IMR-90 (cell line): ENCODE results near the gene MACIR. TPM values are rescaled to one million over a fixed set of nuclear protein-coding genes. Genes with fewer than 3 reads are reported as not detected.

Source experiments
- ATAC-seq: fragments of 200-7000 bp; cut with Tn5 transposase; 2 replicates; pipeline ENCODE4 v1.9.1; 2020; ENCODE audit warnings: low read depth, mild to moderate bottlenecking, moderate library complexity
- BruUV-seq: library from RNA; stranded (reverse); fragments of 400-500 nt; replicated peaks from 2 replicates; lab custom pipeline; 2021; lab: Mats Ljungman, UMichigan
- CTCF ChIA-PET: fragments of 300-600 bp; formaldehyde crosslinking; extraction: SDS; loops from one replicate; lab custom pipeline; 2021; ENCODE audit warnings: antibody characterized with exemption; lab: Yijun Ruan, JAX
- POLR2A ChIA-PET: fragments of 300-600 bp; sonication (Branson Sonifier 250); formaldehyde crosslinking; loops from one replicate; lab custom pipeline; 2022; ENCODE audit warnings: antibody characterized with exemption; ENCODE audit not compliant: unreplicated experiment; lab: Charles Lee
- DNase-seq: peaks from one replicate; pipeline ENCODE4 v3.0.0; 2013
- H2AFZ ChIP-seq: replicated peaks from 2 replicates; pipeline ENCODE3; 2013; ENCODE audit warnings: low read length, mild to moderate bottlenecking; ENCODE audit not compliant: poor library complexity
- H2AK5ac ChIP-seq: 2 replicates; pipeline ENCODE4 v1.6.1; 2013; ENCODE audit warnings: low read depth, low read length, inconsistent platforms
- H2AK9ac ChIP-seq: replicated peaks from 2 replicates; pipeline ENCODE3; 2013; ENCODE audit warnings: mild to moderate bottlenecking, low read depth, low read length, moderate library complexity; ENCODE audit not compliant: poor library complexity
- H2BK120ac ChIP-seq: 2 replicates; pipeline ENCODE4 v1.6.1; 2013; ENCODE audit warnings: low read depth, low read length, inconsistent platforms
- H2BK15ac ChIP-seq: 3 replicates; pipeline ENCODE4 v1.6.1; 2013; ENCODE audit warnings: low read depth, low read length, inconsistent platforms
- H2BK20ac ChIP-seq: 2 replicates; pipeline ENCODE4 v1.6.1; 2013; ENCODE audit warnings: low read depth, mild to moderate bottlenecking, inconsistent platforms, low read length, moderate library complexity
- H2BK5ac ChIP-seq: 2 replicates; pipeline ENCODE4 v1.6.1; 2013; ENCODE audit warnings: mild to moderate bottlenecking, low read depth, low read length, inconsistent platforms; ENCODE audit not compliant: poor library complexity, severe bottlenecking
- H3K14ac ChIP-seq: replicated peaks from 2 replicates; pipeline ENCODE4 v1.6.1; 2013; ENCODE audit warnings: low read depth, low read length, inconsistent platforms
- H3K18ac ChIP-seq: 2 replicates; pipeline ENCODE4 v1.6.1; 2013; ENCODE audit warnings: low read depth, low read length, control low read depth
- H3K23ac ChIP-seq: 2 replicates; pipeline ENCODE4 v1.6.1; 2013; ENCODE audit warnings: low read depth, low read length, inconsistent platforms
- H3K27ac ChIP-seq: 2 replicates; pipeline ENCODE4 v1.5.1; 2013; ENCODE audit warnings: mild to moderate bottlenecking, control low read depth, low read length; ENCODE audit not compliant: insufficient read depth
- H3K27me3 ChIP-seq: 2 replicates; pipeline ENCODE4 v1.6.1; 2013; ENCODE audit warnings: low read length; ENCODE audit not compliant: control insufficient read depth, insufficient read depth
- H3K36me3 ChIP-seq: 2 replicates; pipeline ENCODE4 v1.6.1; 2013; ENCODE audit warnings: low read length, mixed read lengths; ENCODE audit not compliant: control insufficient read depth, insufficient read depth
- H3K4ac ChIP-seq: 2 replicates; pipeline ENCODE4 v1.6.1; 2013; ENCODE audit warnings: low read depth, low read length, inconsistent platforms
- H3K4me1 ChIP-seq: 2 replicates; pipeline ENCODE4 v1.6.1; 2013; ENCODE audit warnings: low read length, mixed read lengths; ENCODE audit not compliant: control insufficient read depth, insufficient read depth
- H3K4me2 ChIP-seq: 2 replicates; pipeline ENCODE4 v1.6.1; 2013; ENCODE audit warnings: low read depth, mild to moderate bottlenecking, control low read depth, low read length, moderate library complexity
- H3K4me3 ChIP-seq: 2 replicates; pipeline ENCODE4 v1.5.1; 2013; ENCODE audit warnings: low read depth, mild to moderate bottlenecking, control low read depth, low read length, moderate library complexity; ENCODE audit not compliant: insufficient read depth
- H3K56ac ChIP-seq: 2 replicates; pipeline ENCODE4 v1.6.1; 2013; ENCODE audit warnings: low read length, inconsistent platforms; ENCODE audit not compliant: insufficient read depth; ENCODE audit errors: extremely low read depth
- H3K79me1 ChIP-seq, 2 experiments: 2 replicates each; pipeline ENCODE4 v1.6.1; 2013; ENCODE audit warnings: low read length in 2 of 2, inconsistent platforms in 1 of 2, low read depth in 1 of 2
- H3K9ac ChIP-seq: 2 replicates; pipeline ENCODE4 v1.6.1; 2013; ENCODE audit warnings: low read depth, low read length, control low read depth
- H3K9me1 ChIP-seq: 2 replicates; pipeline ENCODE4 v1.6.1; 2013; ENCODE audit warnings: low read length, inconsistent platforms; ENCODE audit not compliant: insufficient read depth
- H3K9me3 ChIP-seq: 2 replicates; pipeline ENCODE4 v1.6.1; 2013; ENCODE audit warnings: low read length; ENCODE audit not compliant: control insufficient read depth, insufficient read depth
- H4K20me1 ChIP-seq: 2 replicates; pipeline ENCODE4 v1.6.1; 2013; ENCODE audit warnings: low read length, inconsistent platforms; ENCODE audit not compliant: insufficient read depth
- H4K5ac ChIP-seq: 2 replicates; pipeline ENCODE4 v1.6.1; 2013; ENCODE audit warnings: mild to moderate bottlenecking, low read depth, low read length, control low read depth
- H4K8ac ChIP-seq, 2 experiments: 2 replicates each; pipeline ENCODE4 v1.6.1; 2013; ENCODE audit warnings: low read depth in 2 of 2, low read length in 2 of 2, control low read depth in 1 of 2, inconsistent platforms in 1 of 2
- H4K91ac ChIP-seq: 2 replicates; pipeline ENCODE4 v1.6.1; 2013; ENCODE audit warnings: low read depth, low read length, inconsistent platforms; ENCODE audit not compliant: insufficient read depth
- CEBPB ChIP-seq: IDR thresholded peaks from 2 replicates; pipeline ENCODE4 v1.6.1; 2012; ENCODE audit warnings: low read depth, low read length, improper control_type of control experiment
- MAFK ChIP-seq: IDR thresholded peaks from 2 replicates; pipeline ENCODE4 v1.6.1; 2012; ENCODE audit warnings: low read depth, low read length, improper control_type of control experiment
- MAZ ChIP-seq: IDR thresholded peaks from 2 replicates; pipeline ENCODE4 v1.6.1; 2012; ENCODE audit warnings: low read depth, mild to moderate bottlenecking, low read length, improper control_type of control experiment, moderate library complexity, borderline replicate concordance
- MXI1 ChIP-seq: IDR thresholded peaks from 2 replicates; pipeline ENCODE4 v1.6.1; 2012; ENCODE audit warnings: low read depth, mild to moderate bottlenecking, low read length, moderate library complexity, borderline replicate concordance
- NFE2L2 ChIP-seq: fragments of 150-350 bp; IDR thresholded peaks from 2 replicates; pipeline ENCODE4 v1.6.1; 2016; ENCODE audit warnings: low read depth, mild to moderate bottlenecking, low read length
- RAD21 ChIP-seq: IDR thresholded peaks from 2 replicates; pipeline ENCODE4 v1.6.1; 2012; ENCODE audit warnings: low read length, improper control_type of control experiment
- RCOR1 ChIP-seq: IDR thresholded peaks from 2 replicates; pipeline ENCODE4 v1.6.1; 2012; ENCODE audit warnings: mild to moderate bottlenecking, low read length, improper control_type of control experiment; ENCODE audit not compliant: insufficient replicate concordance
- dilution Hi-C: fragments of 300-500 bp; cut with HindIII; formaldehyde crosslinking; loops from one replicate; pipeline ENCODE4 v1.14.3; 2018; ENCODE audit warnings: low sequenced_read_pairs; ENCODE audit not compliant: unreplicated experiment
- in situ Hi-C: fragments of 300-500 bp; cut with MboI; formaldehyde crosslinking; loops from 3 replicates; pipeline ENCODE4 v1.14.3; 2019; ENCODE audit warnings: low sequenced_read_pairs, inconsistent platforms, mixed read lengths
- intact Hi-C: fragments of 100-400 bp; cut with micrococcal nuclease; formaldehyde crosslinking; loops from 2 replicates; pipeline ENCODE4 v1.10.0; 2022
- polyA plus RNA-seq, 3 experiments: library from polyadenylated mRNA; depleted of rRNA; stranded (reverse); fragments of >200 nt; gene quantifications; 2 replicates each; pipeline ENCODE4 v1.2.3, GENCODE V29; 2012; ENCODE audit warnings: low replicate concordance in 1 of 3
- total RNA-seq: library from RNA; depleted of rRNA; stranded (reverse); fragments of >200 nt; gene quantifications from 2 replicates; pipeline ENCODE4 v1.2.3, GENCODE V29; 2012

Gene MACIR
- total and polyA plus RNA-seq, 2 of the 4 experiments (the other 2 are of a cell fraction), result 11.1 to 21.3 TPM

GRCh38 chr5:103217101-103217500, 41.5 kb upstream of the MACIR start:
- no peaks in the 10 kb centered on the region for H3K36me3 ChIP-seq
- H2BK15ac ChIP-seq, result no peak overlapping the region
- no peaks in the 10 kb centered on the region for H3K9me3 ChIP-seq
- H3K56ac ChIP-seq, result no peak overlapping the region
- H3K4ac ChIP-seq, result no peak overlapping the region
- no peaks in the 10 kb centered on the region for H4K20me1 ChIP-seq
- H3K9me1 ChIP-seq, result peaks cover 3% of the 10 kb centered on the region
- H2BK120ac ChIP-seq, result no peak overlapping the region
- H3K79me1 ChIP-seq, result no peaks in the 10 kb centered on the region
- H4K91ac ChIP-seq, result no peak overlapping the region
- no peak overlapping the region for H3K4me3 ChIP-seq
- no peak overlapping the region for H3K23ac ChIP-seq
- no peak overlapping the region for H3K14ac ChIP-seq
- H4K5ac ChIP-seq, result no peak overlapping the region
- ChIA-PET CTCF (no interaction called here), POLR2A (no interaction called here)
- H3K27me3 ChIP-seq, result no peaks in the 10 kb centered on the region
- no peak overlapping the region for H3K18ac ChIP-seq
- H4K8ac ChIP-seq, result no peak overlapping the region
- H2AK5ac ChIP-seq, result no peak overlapping the region
- H2BK20ac ChIP-seq, result no peak overlapping the region
- no peak overlapping the region for H3K4me2 ChIP-seq
- DNase-seq (no peak), ATAC-seq (no peak)
- no peak overlapping the region for H2BK5ac ChIP-seq
- no TSS peak for BruUV-seq
- TF ChIP-seq MAZ, result no peak
- no peak for TF ChIP-seq NFE2L2
- TF ChIP-seq RCOR1, result no peak
- TF ChIP-seq CEBPB, result no peak
- TF ChIP-seq MXI1, result no peak
- TF ChIP-seq RAD21, result no peak
- TF ChIP-seq MAFK, result no peak
- H2AFZ ChIP-seq, result no peak overlapping the region
- peaks cover 4% of the 10 kb centered on the region; the same call in 1 of the 2 replicates for H3K4me1 ChIP-seq
- in situ Hi-C loops (no loop called here), intact Hi-C loops (no loop called here), dilution Hi-C loops (no loop called here)
- no peak overlapping the region for H2AK9ac ChIP-seq
- no peak overlapping the region for H3K9ac ChIP-seq
- H3K27ac ChIP-seq, result no peak overlapping the region
